ES-I3 (cell line): Measurements from ENCODE around the gene FAM13A.
"Not testable (repeated sequence)": the region's sequence is repeated elsewhere in the genome, so short reads cannot be mapped to it uniquely, and the experiment has no call there.

ENCODE experiments used
- H3K36me3 ChIP-seq: 2 replicates; pipeline ENCODE4 v1.6.1; 2013; ENCODE audit warnings: mild to moderate bottlenecking, low read length, control low read depth, moderate library complexity; ENCODE audit not compliant: insufficient read depth
- H3K4me1 ChIP-seq: 2 replicates; pipeline ENCODE4 v1.6.1; 2013; ENCODE audit warnings: mild to moderate bottlenecking, control low read depth, low read length; ENCODE audit not compliant: insufficient read depth
- H3K9ac ChIP-seq: 2 replicates; pipeline ENCODE4 v1.6.1; 2013; ENCODE audit warnings: low read depth, mild to moderate bottlenecking, low read length, moderate library complexity
- H3K9me3 ChIP-seq: 2 replicates; pipeline ENCODE4 v1.6.1; 2013; ENCODE audit warnings: mild to moderate bottlenecking, low read length, moderate library complexity; ENCODE audit not compliant: control insufficient read depth, insufficient read depth

Gene FAM13A

GRCh38 chr4:88999392-88999930 is 57.5 kb downstream of the FAM13A start:
- H3K4me1 ChIP-seq: peaks cover 2% of the 10 kb centered on the region; the same call in 1 of the 2 replicates
- H3K36me3 ChIP-seq: no peaks in the 10 kb centered on the region; the same call in 1 of the 2 replicates
- no peak overlapping the region for H3K9ac ChIP-seq
- no peaks in the 10 kb centered on the region for H3K9me3 ChIP-seq

- Histone ChIP-seq H3K9me3 (no peaks in the 10 kb centered on the region), H3K36me3 (no peaks in the 10 kb centered on the region; the same call in 1 of the 2 replicates), H3K9ac (no peak overlapping the region), H3K4me1 (peaks cover 2% of the 10 kb centered on the region; the same call in 1 of the 2 replicates)
Observed at GRCh38 chr4:88998891-88999290, 58.1 kb downstream of the FAM13A start.

GRCh38 chr4:88998001-88998400 is 59.0 kb downstream of the FAM13A start:
- Histone ChIP-seq H3K36me3 (no peaks in the 10 kb centered on the region; the same call in 1 of the 2 replicates), H3K4me1 (peaks cover 2% of the 10 kb centered on the region; the same call in 1 of the 2 replicates), H3K9ac (no peak overlapping the region), H3K9me3 (no peaks in the 10 kb centered on the region)

GRCh38 chr4:88995874-88996273 is 61.1 kb downstream of the FAM13A start:
- no peak overlapping the region for H3K9ac ChIP-seq
- no peaks in the 10 kb centered on the region; the same call in 1 of the 2 replicates for H3K36me3 ChIP-seq
- H3K4me1 ChIP-seq: no peaks in the 10 kb centered on the region
- no peaks in the 10 kb centered on the region for H3K9me3 ChIP-seq

GRCh38 chr4:88995257-88995656 is 61.7 kb downstream of the FAM13A start:
- H3K9ac ChIP-seq, H3K9me3 ChIP-seq, H3K36me3 ChIP-seq, H3K4me1 ChIP-seq: not testable (repeated sequence)

GRCh38 chr4:88993246-88993645 is 63.7 kb downstream of the FAM13A start:
- Histone ChIP-seq H3K9me3 (no peaks in the 10 kb centered on the region), H3K4me1 (no peaks in the 10 kb centered on the region)

GRCh38 chr4:88991746-88992145 is 65.2 kb downstream of the FAM13A start:
- Histone ChIP-seq H3K4me1 (no peaks in the 10 kb centered on the region), H3K36me3 (no peaks in the 10 kb centered on the region; the same call in 1 of the 2 replicates), H3K9ac (no peak overlapping the region), H3K9me3 (no peaks in the 10 kb centered on the region)

More at GRCh38 chr4:88993246-88993645, 63.7 kb downstream of the FAM13A start:
- H3K36me3 ChIP-seq: no peaks in the 10 kb centered on the region; the same call in 1 of the 2 replicates
- H3K9ac ChIP-seq: no peak overlapping the region

- Histone ChIP-seq H3K36me3 (no peaks in the 10 kb centered on the region; the same call in 1 of the 2 replicates), H3K4me1 (no peaks in the 10 kb centered on the region), H3K9ac (no peak overlapping the region), H3K9me3 (no peaks in the 10 kb centered on the region)
Observed at GRCh38 chr4:88989990-88990389, 67.0 kb downstream of the FAM13A start.

- no peak overlapping the region for H3K9ac ChIP-seq
Observed at GRCh38 chr4:88985088-88985773, 71.8 kb downstream of the FAM13A start.

GRCh38 chr4:88982757-88983156 is 74.2 kb downstream of the FAM13A start:
- H3K4me1 ChIP-seq: no peaks in the 10 kb centered on the region
- H3K9me3 ChIP-seq: no peaks in the 10 kb centered on the region

More at GRCh38 chr4:88985088-88985773, 71.8 kb downstream of the FAM13A start:
- no peaks in the 10 kb centered on the region for H3K36me3 ChIP-seq
- H3K9me3 ChIP-seq: no peaks in the 10 kb centered on the region
- H3K4me1 ChIP-seq: no peaks in the 10 kb centered on the region

GRCh38 chr4:88981993-88982392 is 75.0 kb downstream of the FAM13A start:
- H3K4me1 ChIP-seq: no peaks in the 10 kb centered on the region
- H3K36me3 ChIP-seq: no peaks in the 10 kb centered on the region
- H3K9me3 ChIP-seq: no peaks in the 10 kb centered on the region
- H3K9ac ChIP-seq: no peak overlapping the region

More at GRCh38 chr4:88982757-88983156, 74.2 kb downstream of the FAM13A start:
- no peaks in the 10 kb centered on the region for H3K36me3 ChIP-seq
- no peak overlapping the region for H3K9ac ChIP-seq

- no peaks in the 10 kb centered on the region for H3K9me3 ChIP-seq
- no peak overlapping the region for H3K9ac ChIP-seq
- H3K36me3 ChIP-seq: no peaks in the 10 kb centered on the region
- no peaks in the 10 kb centered on the region for H3K4me1 ChIP-seq
Observed at GRCh38 chr4:88981556-88981955, 75.4 kb downstream of the FAM13A start.

GRCh38 chr4:88979276-88979675 is 77.7 kb downstream of the FAM13A start:
- Histone ChIP-seq H3K4me1 (no peaks in the 10 kb centered on the region), H3K36me3 (no peaks in the 10 kb centered on the region), H3K9me3 (no peaks in the 10 kb centered on the region), H3K9ac (no peak overlapping the region)

- Histone ChIP-seq H3K36me3 (no peaks in the 10 kb centered on the region), H3K9ac (no peak overlapping the region), H3K4me1 (no peaks in the 10 kb centered on the region), H3K9me3 (no peaks in the 10 kb centered on the region)
Observed at GRCh38 chr4:88976775-88977035, 80.3 kb downstream of the FAM13A start.
